ENCODE data around the gene ANKS3.

DNA sequence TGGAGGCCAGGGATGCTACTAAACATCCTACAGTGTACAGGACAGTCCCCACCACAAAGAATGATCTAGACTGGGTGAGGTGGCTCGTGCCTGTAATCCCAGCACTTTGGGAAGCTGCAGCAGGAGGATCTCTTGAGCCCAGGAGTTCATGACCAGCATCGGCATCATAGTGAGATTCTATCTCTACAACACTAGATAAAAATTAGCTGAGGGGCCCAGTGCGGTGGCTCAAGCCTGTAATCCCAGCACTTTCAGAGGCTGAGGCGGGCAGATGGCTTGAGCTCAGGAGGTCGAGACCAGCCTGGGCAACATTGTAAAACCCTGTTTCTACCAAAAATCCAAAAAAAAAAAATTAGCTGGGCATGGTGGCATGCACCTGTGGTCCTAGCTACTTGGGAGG, 38.3 kb upstream of the ANKS3 start:
- TF ChIP-seq CTCF (IDR thresholded peaks at IDR 0.05) (no peak), POLR2A (IDR thresholded peaks at IDR 0.05) (no peak)
